Astrocyte (in vitro differentiated cells and primary cell): Measurements from ENCODE around the gene CPNE2.

Source experiments
- EZH2 ChIP-seq: IDR thresholded peaks from 2 replicates; pipeline ENCODE4 v1.6.1; 2012; ENCODE audit warnings: mild to moderate bottlenecking, low read length, inconsistent platforms; ENCODE audit not compliant: insufficient read depth
- TF ChIP-seq, protein P1 (sequence below): IDR thresholded peaks from 2 replicates; pipeline ENCODE4 v1.5.1; 2011; ENCODE audit warnings: low read depth, mild to moderate bottlenecking, inconsistent platforms, low read length, moderate library complexity; ENCODE audit not compliant: insufficient read depth

- TF ChIP-seq, protein P1, sequence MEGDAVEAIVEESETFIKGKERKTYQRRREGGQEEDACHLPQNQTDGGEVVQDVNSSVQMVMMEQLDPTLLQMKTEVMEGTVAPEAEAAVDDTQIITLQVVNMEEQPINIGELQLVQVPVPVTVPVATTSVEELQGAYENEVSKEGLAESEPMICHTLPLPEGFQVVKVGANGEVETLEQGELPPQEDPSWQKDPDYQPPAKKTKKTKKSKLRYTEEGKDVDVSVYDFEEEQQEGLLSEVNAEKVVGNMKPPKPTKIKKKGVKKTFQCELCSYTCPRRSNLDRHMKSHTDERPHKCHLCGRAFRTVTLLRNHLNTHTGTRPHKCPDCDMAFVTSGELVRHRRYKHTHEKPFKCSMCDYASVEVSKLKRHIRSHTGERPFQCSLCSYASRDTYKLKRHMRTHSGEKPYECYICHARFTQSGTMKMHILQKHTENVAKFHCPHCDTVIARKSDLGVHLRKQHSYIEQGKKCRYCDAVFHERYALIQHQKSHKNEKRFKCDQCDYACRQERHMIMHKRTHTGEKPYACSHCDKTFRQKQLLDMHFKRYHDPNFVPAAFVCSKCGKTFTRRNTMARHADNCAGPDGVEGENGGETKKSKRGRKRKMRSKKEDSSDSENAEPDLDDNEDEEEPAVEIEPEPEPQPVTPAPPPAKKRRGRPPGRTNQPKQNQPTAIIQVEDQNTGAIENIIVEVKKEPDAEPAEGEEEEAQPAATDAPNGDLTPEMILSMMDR = no peak
- TF ChIP-seq EZH2 = no peak
Observed at GRCh38 chr16:57113042-57113453, 20.7 kb downstream of the CPNE2 start.
